ENCODE data around the gene PDIA5.

GRCh38 chr3:123092243-123092642, 25.4 kb downstream of the PDIA5 start:
- no peak for TF ChIP-seq CTCF (IDR thresholded peaks at IDR 0.05)
- TF ChIP-seq SMAD4 (CRISPR knock-in tag; IDR thresholded peaks at IDR 0.05), result no peak
- TF ChIP-seq ZNF138 (CRISPR knock-in tag; conservative IDR thresholded peaks at IDR 0.05), result no peak
- TF ChIP-seq IRF2 (CRISPR knock-in tag; IDR thresholded peaks at IDR 0.05; ENCODE audit: borderline replicate concordance, low read depth), result no peak
- no peak for TF ChIP-seq ATF1 (CRISPR knock-in tag; IDR thresholded peaks at IDR 0.05)
- no peak for TF ChIP-seq ESRRA (CRISPR knock-in tag; IDR thresholded peaks at IDR 0.05; ENCODE audit: borderline replicate concordance)
- no peak for TF ChIP-seq RELA (CRISPR knock-in tag; IDR thresholded peaks at IDR 0.05; ENCODE audit: borderline replicate concordance)
- TF ChIP-seq PRDM15 (CRISPR knock-in tag; IDR thresholded peaks at IDR 0.05), result no peak
- TF ChIP-seq MYBL2 (CRISPR knock-in tag; IDR thresholded peaks at IDR 0.05), result no peak
- TF ChIP-seq CBFB (CRISPR knock-in tag; IDR thresholded peaks at IDR 0.05; ENCODE audit: low read depth), result no peak
- TF ChIP-seq ZNF232 (CRISPR knock-in tag; IDR thresholded peaks at IDR 0.05), result no peak
- TF ChIP-seq, protein P1, sequence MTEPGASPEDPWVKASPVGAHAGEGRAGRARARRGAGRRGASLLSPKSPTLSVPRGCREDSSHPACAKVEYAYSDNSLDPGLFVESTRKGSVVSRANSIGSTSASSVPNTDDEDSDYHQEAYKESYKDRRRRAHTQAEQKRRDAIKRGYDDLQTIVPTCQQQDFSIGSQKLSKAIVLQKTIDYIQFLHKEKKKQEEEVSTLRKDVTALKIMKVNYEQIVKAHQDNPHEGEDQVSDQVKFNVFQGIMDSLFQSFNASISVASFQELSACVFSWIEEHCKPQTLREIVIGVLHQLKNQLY (CRISPR knock-in tag; IDR thresholded peaks at IDR 0.05), result no peak
- TF ChIP-seq ZNF671 (CRISPR knock-in tag; IDR thresholded peaks at IDR 0.05), result no peak
- TF ChIP-seq, protein P2, sequence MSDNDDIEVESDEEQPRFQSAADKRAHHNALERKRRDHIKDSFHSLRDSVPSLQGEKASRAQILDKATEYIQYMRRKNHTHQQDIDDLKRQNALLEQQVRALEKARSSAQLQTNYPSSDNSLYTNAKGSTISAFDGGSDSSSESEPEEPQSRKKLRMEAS (CRISPR knock-in tag; IDR thresholded peaks at IDR 0.05), result no peak

Measured in WTC11 (cell line).